ENCODE results near the gene ABHD2. TPM values are rescaled to one million over a fixed set of nuclear protein-coding genes. Genes with fewer than 3 reads are reported as not detected.

The ABHD2 gene
- total and polyA plus RNA-seq, 9 of the 15 experiments (the other 6 are each of a cell fraction or from before 2014, with no cell fraction given) = 16.9 to 99.8 (median 47.5) TPM

DNA sequence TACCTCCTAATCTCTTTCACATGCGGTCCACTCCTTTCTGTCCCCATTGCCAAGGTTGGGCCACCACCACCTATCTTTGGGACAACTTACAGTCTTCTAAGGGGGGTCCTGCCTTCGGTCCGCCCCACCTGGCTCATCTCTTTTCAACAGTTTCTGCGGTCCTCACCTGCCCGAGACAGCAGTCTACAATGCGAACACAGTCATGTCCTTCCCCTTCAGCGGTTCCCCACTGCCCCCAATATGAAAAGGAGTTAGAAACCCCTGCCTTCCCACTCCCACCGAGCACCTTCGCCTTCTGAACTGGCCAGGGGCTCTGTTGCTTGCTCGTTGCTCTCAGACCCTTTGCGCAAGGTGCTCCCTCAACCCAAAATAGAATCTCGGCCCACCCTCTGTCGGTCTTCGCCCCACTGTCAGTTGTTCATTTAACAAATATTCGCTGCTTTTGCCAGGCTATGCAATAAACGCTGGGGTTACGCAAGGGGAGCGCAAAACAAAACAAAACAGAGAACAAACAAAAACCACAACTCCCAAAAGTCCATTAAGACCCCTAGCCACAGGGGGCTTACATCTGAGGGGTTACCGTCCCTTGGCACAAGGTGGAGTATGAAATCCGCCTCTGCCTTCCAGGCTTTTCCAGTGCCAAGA, 154.9 kb downstream of the ABHD2 start:
- FAIRE-seq = no peak
- peak overlapping the region; percentile 97 for H2AFZ ChIP-seq (ENCODE audit: low read depth, low read length)
- peaks cover 14 to 15% of the 10 kb centered on the region in 2 experiments; a peak in 4 of 5 replicates for H3K4me1 ChIP-seq (replicated peaks in 1 of 2; ENCODE audit: control insufficient read depth in 2 of 2, insufficient read depth in 2 of 2, low read length in 2 of 2)
- H3K4me2 ChIP-seq (ENCODE audit: insufficient read depth, low read length) = peak overlapping the region; percentile 88
- H3K27me3 ChIP-seq (ENCODE audit: control insufficient read depth in 2 of 2, insufficient read depth in 2 of 2, low read length in 2 of 2) = no peaks in the 10 kb centered on the region
- peaks cover 25% of the 10 kb centered on the region for H3K36me3 ChIP-seq (ENCODE audit: control insufficient read depth, insufficient read depth, low read length)
- POLR2A ChIA-PET = interaction anchor here (0.9 to 1.4 kb wide), 4 partner anchors 10 to 79 kb away, joined by 3 to 12 read pairs (median 5); no protein-coding TSS in a partner anchor
- CTCF ChIA-PET (ENCODE audit: low intra/inter-chr PET ratio) = no interaction called here
- H3K9ac ChIP-seq (ENCODE audit: insufficient read depth in 1 of 2, low read depth in 2 of 2, low read length in 2 of 2) = peak overlapping the region; percentile 85 to 98
- DNase-seq (ENCODE audit: extremely low read depth in 1 of 4, low spot score in 3 of 4) = no peak
- H3K9me1 ChIP-seq (ENCODE audit: control insufficient read depth, insufficient read depth, low read length) = peaks cover 4% of the 10 kb centered on the region
- peak overlapping the region; percentile 56 for H3K4me3 ChIP-seq
- no peak for ATAC-seq
- H3K9me3 ChIP-seq (replicated peaks; ENCODE audit: control insufficient read depth, insufficient read depth, low read depth, low read length) = no peaks in the 10 kb centered on the region; the same call in 1 of the 2 replicates
- H3K79me2 ChIP-seq (ENCODE audit: control insufficient read depth, insufficient read depth, low read length) = peaks cover 42% of the 10 kb centered on the region
- H4K20me1 ChIP-seq (replicated peaks; ENCODE audit: control insufficient read depth, insufficient read depth, low read length) = 0 out of 2 replicates have a peak, but pooled peaks cover 10% of the 10 kb centered on the region
- in situ Hi-C loops (cut with MboI) (no loop called here), intact Hi-C loops (cut with micrococcal nuclease) (loop anchor here (1.0 kb wide), 1 partner anchor 36 kb away; no protein-coding TSS in a partner anchor)
- peak overlapping the region; percentile 26; the same call in 2 of the 3 replicates for H3K27ac ChIP-seq (ENCODE audit: extremely low read depth, low read depth, low read length)
- 83% methylated on average over 20 of the region's 20 CpGs for WGBS (ENCODE audit: insufficient coverage, low coverage, missing lambda C conversion rate)
- TSS peak; percentile 91 for BruUV-seq (replicated peaks)
- 0 out of 2 replicates have a peak, but pooled peaks have one; percentile 13 for TF ChIP-seq ZFP91 (CRISPR knock-in tag; IDR thresholded peaks at IDR 0.05)
- TF ChIP-seq CEBPG (CRISPR knock-in tag; IDR thresholded peaks at IDR 0.05) = peak; percentile 80
- TF ChIP-seq CEBPG (tag; conservative IDR thresholded peaks at IDR 0.05 in 1 of 2, IDR thresholded peaks at IDR 0.05 in 1 of 2) = peak; percentile 68 to 88
- peak; percentile 13; the same call in 1 of the 2 replicates for TF ChIP-seq GTF2E2 (tag; IDR thresholded peaks at IDR 0.05)
- peak; percentile 87 for TF ChIP-seq CEBPB (tag; IDR thresholded peaks at IDR 0.05)
- no peak for TF ChIP-seq NCOA1 (IDR thresholded peaks at IDR 0.05; ENCODE audit: low read depth)
- TF ChIP-seq, protein P1, sequence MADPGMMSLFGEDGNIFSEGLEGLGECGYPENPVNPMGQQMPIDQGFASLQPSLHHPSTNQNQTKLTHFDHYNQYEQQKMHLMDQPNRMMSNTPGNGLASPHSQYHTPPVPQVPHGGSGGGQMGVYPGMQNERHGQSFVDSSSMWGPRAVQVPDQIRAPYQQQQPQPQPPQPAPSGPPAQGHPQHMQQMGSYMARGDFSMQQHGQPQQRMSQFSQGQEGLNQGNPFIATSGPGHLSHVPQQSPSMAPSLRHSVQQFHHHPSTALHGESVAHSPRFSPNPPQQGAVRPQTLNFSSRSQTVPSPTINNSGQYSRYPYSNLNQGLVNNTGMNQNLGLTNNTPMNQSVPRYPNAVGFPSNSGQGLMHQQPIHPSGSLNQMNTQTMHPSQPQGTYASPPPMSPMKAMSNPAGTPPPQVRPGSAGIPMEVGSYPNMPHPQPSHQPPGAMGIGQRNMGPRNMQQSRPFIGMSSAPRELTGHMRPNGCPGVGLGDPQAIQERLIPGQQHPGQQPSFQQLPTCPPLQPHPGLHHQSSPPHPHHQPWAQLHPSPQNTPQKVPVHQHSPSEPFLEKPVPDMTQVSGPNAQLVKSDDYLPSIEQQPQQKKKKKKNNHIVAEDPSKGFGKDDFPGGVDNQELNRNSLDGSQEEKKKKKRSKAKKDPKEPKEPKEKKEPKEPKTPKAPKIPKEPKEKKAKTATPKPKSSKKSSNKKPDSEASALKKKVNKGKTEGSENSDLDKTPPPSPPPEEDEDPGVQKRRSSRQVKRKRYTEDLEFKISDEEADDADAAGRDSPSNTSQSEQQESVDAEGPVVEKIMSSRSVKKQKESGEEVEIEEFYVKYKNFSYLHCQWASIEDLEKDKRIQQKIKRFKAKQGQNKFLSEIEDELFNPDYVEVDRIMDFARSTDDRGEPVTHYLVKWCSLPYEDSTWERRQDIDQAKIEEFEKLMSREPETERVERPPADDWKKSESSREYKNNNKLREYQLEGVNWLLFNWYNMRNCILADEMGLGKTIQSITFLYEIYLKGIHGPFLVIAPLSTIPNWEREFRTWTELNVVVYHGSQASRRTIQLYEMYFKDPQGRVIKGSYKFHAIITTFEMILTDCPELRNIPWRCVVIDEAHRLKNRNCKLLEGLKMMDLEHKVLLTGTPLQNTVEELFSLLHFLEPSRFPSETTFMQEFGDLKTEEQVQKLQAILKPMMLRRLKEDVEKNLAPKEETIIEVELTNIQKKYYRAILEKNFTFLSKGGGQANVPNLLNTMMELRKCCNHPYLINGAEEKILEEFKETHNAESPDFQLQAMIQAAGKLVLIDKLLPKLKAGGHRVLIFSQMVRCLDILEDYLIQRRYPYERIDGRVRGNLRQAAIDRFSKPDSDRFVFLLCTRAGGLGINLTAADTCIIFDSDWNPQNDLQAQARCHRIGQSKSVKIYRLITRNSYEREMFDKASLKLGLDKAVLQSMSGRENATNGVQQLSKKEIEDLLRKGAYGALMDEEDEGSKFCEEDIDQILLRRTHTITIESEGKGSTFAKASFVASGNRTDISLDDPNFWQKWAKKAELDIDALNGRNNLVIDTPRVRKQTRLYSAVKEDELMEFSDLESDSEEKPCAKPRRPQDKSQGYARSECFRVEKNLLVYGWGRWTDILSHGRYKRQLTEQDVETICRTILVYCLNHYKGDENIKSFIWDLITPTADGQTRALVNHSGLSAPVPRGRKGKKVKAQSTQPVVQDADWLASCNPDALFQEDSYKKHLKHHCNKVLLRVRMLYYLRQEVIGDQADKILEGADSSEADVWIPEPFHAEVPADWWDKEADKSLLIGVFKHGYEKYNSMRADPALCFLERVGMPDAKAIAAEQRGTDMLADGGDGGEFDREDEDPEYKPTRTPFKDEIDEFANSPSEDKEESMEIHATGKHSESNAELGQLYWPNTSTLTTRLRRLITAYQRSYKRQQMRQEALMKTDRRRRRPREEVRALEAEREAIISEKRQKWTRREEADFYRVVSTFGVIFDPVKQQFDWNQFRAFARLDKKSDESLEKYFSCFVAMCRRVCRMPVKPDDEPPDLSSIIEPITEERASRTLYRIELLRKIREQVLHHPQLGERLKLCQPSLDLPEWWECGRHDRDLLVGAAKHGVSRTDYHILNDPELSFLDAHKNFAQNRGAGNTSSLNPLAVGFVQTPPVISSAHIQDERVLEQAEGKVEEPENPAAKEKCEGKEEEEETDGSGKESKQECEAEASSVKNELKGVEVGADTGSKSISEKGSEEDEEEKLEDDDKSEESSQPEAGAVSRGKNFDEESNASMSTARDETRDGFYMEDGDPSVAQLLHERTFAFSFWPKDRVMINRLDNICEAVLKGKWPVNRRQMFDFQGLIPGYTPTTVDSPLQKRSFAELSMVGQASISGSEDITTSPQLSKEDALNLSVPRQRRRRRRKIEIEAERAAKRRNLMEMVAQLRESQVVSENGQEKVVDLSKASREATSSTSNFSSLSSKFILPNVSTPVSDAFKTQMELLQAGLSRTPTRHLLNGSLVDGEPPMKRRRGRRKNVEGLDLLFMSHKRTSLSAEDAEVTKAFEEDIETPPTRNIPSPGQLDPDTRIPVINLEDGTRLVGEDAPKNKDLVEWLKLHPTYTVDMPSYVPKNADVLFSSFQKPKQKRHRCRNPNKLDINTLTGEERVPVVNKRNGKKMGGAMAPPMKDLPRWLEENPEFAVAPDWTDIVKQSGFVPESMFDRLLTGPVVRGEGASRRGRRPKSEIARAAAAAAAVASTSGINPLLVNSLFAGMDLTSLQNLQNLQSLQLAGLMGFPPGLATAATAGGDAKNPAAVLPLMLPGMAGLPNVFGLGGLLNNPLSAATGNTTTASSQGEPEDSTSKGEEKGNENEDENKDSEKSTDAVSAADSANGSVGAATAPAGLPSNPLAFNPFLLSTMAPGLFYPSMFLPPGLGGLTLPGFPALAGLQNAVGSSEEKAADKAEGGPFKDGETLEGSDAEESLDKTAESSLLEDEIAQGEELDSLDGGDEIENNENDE (IDR thresholded peaks at IDR 0.05; ENCODE audit: low read depth, low read length) = no peak
